B cell (primary cell): ENCODE data around the gene SSTR4. TPM values are rescaled to one million over a fixed set of nuclear protein-coding genes. Genes with fewer than 3 reads are reported as not detected.

Experiments used
- ATAC-seq: fragments of 200-7000 bp; cut with Tn5 transposase; one replicate; pipeline ENCODE4 v1.10.0; 2021; ENCODE audit warnings: low read depth, mild to moderate bottlenecking, moderate number of reproducible peaks, moderate library complexity
- CTCF ChIA-PET: fragments of 350-600 bp; sonication (Branson Sonifier 250); formaldehyde crosslinking; loops from one replicate; lab custom pipeline; 2021; ENCODE audit warnings: antibody characterized with exemption, inconsistent platforms; lab: Charles Lee
- POLR2A ChIA-PET: fragments of 350-600 bp; sonication (Branson Sonifier 250); formaldehyde crosslinking; loops from one replicate; lab custom pipeline; 2021; ENCODE audit warnings: antibody characterized with exemption; lab: Charles Lee
- DNase-seq: peaks from one replicate; pipeline ENCODE4 v3.0.0; 2013
- H2AFZ ChIP-seq: 2 replicates; pipeline ENCODE4 v1.6.1; 2012; ENCODE audit warnings: mild to moderate bottlenecking, low read depth, low read length; ENCODE audit not compliant: insufficient read depth, poor library complexity, severe bottlenecking
- H3K27ac ChIP-seq, 2 donors: 1 replicate in 1 of 2; 2 replicates in 1 of 2; pipeline ENCODE4 v1.5.1; 2012 to 2013; ENCODE audit warnings: low read length in 2 of 2, mild to moderate bottlenecking in 2 of 2, moderate library complexity in 1 of 2
- H3K27me3 ChIP-seq, 4 experiments: fragments of 200-600 bp in 1 of 4; sonication (generic) in 1 of 4; replicated peaks in 1 of 4; 1 replicate in 2 of 4; 2 replicates in 2 of 4; pipeline versions ENCODE4 v1.6.1 to v1.7.0; 2013 to 2016; ENCODE audit warnings: low read length in 3 of 4, mild to moderate bottlenecking in 2 of 4, mixed read lengths in 1 of 4, moderate library complexity in 1 of 4; ENCODE audit not compliant: insufficient read depth in 4 of 4, control insufficient read depth in 3 of 4; ENCODE audit errors: control extremely low read depth in 1 of 4
- H3K36me3 ChIP-seq, 2 experiments: replicated peaks in 1 of 2; 1 replicate in 1 of 2; 2 replicates in 1 of 2; pipeline versions ENCODE4 v1.6.1 to v1.7.1; 2013; ENCODE audit warnings: low read length in 1 of 2; ENCODE audit not compliant: insufficient read depth in 2 of 2, control insufficient read depth in 1 of 2; ENCODE audit errors: control extremely low read depth in 1 of 2, extremely low read depth in 1 of 2
- H3K4me1 ChIP-seq, 2 donors: fragments of 200-600 bp in 1 of 2; sonication (generic) in 1 of 2; 1 replicate in 1 of 2; 2 replicates in 1 of 2; pipeline versions ENCODE4 v1.5.1 to v1.6.1; 2013 to 2017; ENCODE audit warnings: low read length in 2 of 2; ENCODE audit not compliant: control insufficient read depth in 2 of 2, insufficient read depth in 2 of 2
- H3K4me2 ChIP-seq: replicated peaks from 2 replicates; pipeline ENCODE3; 2012; ENCODE audit warnings: mild to moderate bottlenecking, low read depth, low read length; ENCODE audit not compliant: poor library complexity, severe bottlenecking
- H3K4me3 ChIP-seq, 5 experiments: fragments of 200-600 bp in 1 of 5; sonication (generic) in 1 of 5; 1 replicate in 3 of 5; 2 replicates in 2 of 5; pipeline versions ENCODE4 v1.5.1 to v1.7.0; 2011 to 2016; ENCODE audit warnings: low read length in 4 of 5, mild to moderate bottlenecking in 4 of 5, low read depth in 2 of 5, control low read depth in 1 of 5, moderate library complexity in 1 of 5; ENCODE audit not compliant: insufficient read depth in 1 of 5; ENCODE audit errors: control extremely low read depth in 1 of 5, extremely low read depth in 1 of 5
- H3K79me2 ChIP-seq: fragments of 200-600 bp; sonication (generic); one replicate; pipeline ENCODE4 v1.6.0; 2016; ENCODE audit warnings: low read length; ENCODE audit not compliant: control insufficient read depth, insufficient read depth
- H3K9ac ChIP-seq: fragments of 200-600 bp; sonication (generic); 2 replicates; pipeline ENCODE4 v1.6.1; 2017; ENCODE audit warnings: mild to moderate bottlenecking, low read length, moderate library complexity
- H3K9me3 ChIP-seq, 3 donors: one replicate each; pipeline versions ENCODE4 v1.6.1 to v1.7.1; 2013; ENCODE audit warnings: low read length in 2 of 3; ENCODE audit not compliant: control insufficient read depth in 2 of 3, insufficient read depth in 1 of 3; ENCODE audit errors: control extremely low read depth in 1 of 3
- H4K20me1 ChIP-seq: 2 replicates; pipeline ENCODE4 v1.6.0; 2012; ENCODE audit warnings: mild to moderate bottlenecking, low read length; ENCODE audit not compliant: insufficient read depth, control insufficient read depth, poor library complexity, severe bottlenecking
- H3K27ac Mint-ChIP-seq: one replicate; pipeline ENCODE4 v1.8.0; 2021; ENCODE audit warnings: mixed read lengths
- H3K27me3 Mint-ChIP-seq: one replicate; pipeline ENCODE4 v1.8.0; 2021; ENCODE audit warnings: mixed read lengths
- H3K4me1 Mint-ChIP-seq: one replicate; pipeline ENCODE4 v1.8.0; 2021; ENCODE audit warnings: mixed read lengths
- H3K4me3 Mint-ChIP-seq: one replicate; pipeline ENCODE4 v1.8.0; 2021; ENCODE audit warnings: mixed read lengths
- H3K9me3 Mint-ChIP-seq: one replicate; pipeline ENCODE4 v1.8.0; 2022; ENCODE audit warnings: mixed read lengths; ENCODE audit not compliant: insufficient read depth
- EZH2 ChIP-seq: IDR thresholded peaks from 2 replicates; pipeline ENCODE4 v1.6.1; 2012; ENCODE audit warnings: borderline replicate concordance, low read depth, mild to moderate bottlenecking, moderate library complexity, low read length; ENCODE audit not compliant: insufficient read depth, poor library complexity, severe bottlenecking
- WGBS: methylation state at CpG from one replicate; pipeline ENCODE4 v1.1.5; 2013; ENCODE audit warnings: missing lambda C conversion rate; ENCODE audit not compliant: insufficient coverage; 5-methylcytosine and 5-hydroxymethylcytosine counted together
- intact Hi-C: fragments of 100-400 bp; cut with micrococcal nuclease; formaldehyde crosslinking; loops from one replicate; pipeline ENCODE4 v1.10.0; 2022
- polyA plus RNA-seq: library from polyadenylated mRNA; depleted of rRNA; stranded (reverse); fragments of >200 nt; gene quantifications from 2 replicates; pipeline ENCODE4 v1.2.3, GENCODE V29; 2012
- total RNA-seq, 2 donors: library from RNA; stranded (reverse); fragments of 120-200 nt in 1 of 2; gene quantifications; 1 replicate in 1 of 2; 2 replicates in 1 of 2; pipeline versions ENCODE4 v1.2.3 to v1.2.4, GENCODE V29; 2013 to 2022
- TF ChIP-seq, protein P1 (sequence below): fragments of 200-600 bp; IDR thresholded peaks from one replicate; pipeline ENCODE4 v1.8.0; 2022; ENCODE audit warnings: antibody characterized with exemption, mild to moderate bottlenecking

Gene SSTR4
- total and polyA plus RNA-seq, 2 donors (not counting 1 experiment from before 2014, with no cell fraction given) = not detected

DNA sequence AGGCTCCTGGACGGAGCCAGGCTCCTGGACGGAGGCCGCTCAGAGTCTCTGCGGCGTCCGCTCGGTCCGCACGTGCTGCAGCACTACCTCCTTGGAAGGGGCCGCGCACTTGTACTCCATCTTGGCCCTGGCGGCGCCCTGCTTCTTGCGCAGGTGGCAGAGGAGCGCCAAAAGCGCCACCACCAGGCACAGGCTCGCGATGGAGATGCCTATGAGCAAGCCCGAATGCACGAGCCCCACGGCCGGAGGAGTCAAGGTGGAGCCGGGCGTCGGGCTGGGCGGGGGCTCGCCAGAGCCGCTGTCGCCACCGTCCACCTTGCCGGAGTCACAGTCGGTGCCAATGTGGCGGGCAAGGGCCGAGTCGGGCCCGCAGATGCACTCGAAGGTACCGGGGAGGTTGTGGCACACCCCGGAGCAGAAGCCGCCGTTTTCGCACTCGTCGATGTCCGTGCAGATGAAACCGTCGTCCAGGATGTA, 12.7 kb downstream of the SSTR4 start:
- H3K79me2 ChIP-seq = no peaks in the 10 kb centered on the region
- no peaks in the 10 kb centered on the region for H4K20me1 ChIP-seq
- CTCF ChIA-PET = no interaction called here
- no peak overlapping the region for H2AFZ ChIP-seq
- peaks cover 3 to 4% of the 10 kb centered on the region in 2 donors for H3K4me1 ChIP-seq
- peak overlapping the region in 1 of 5 experiments; percentile 36 for H3K4me3 ChIP-seq
- H3K27ac ChIP-seq = no peak overlapping the region
- no peak for ATAC-seq
- H3K27ac Mint-ChIP-seq = no peak overlapping the region
- no peak overlapping the region for H3K9ac ChIP-seq
- H3K4me3 Mint-ChIP-seq = no peak overlapping the region
- no peaks in the 10 kb centered on the region for H3K36me3 ChIP-seq
- peaks cover 0 to 52% (median 13%) of the 10 kb centered on the region in 4 experiments for H3K27me3 ChIP-seq
- WGBS = 21% methylated on average over 47 of the region's 47 CpGs
- no peak for DNase-seq
- H3K27me3 Mint-ChIP-seq = peaks cover 46% of the 10 kb centered on the region
- H3K9me3 Mint-ChIP-seq = no peaks in the 10 kb centered on the region
- POLR2A ChIA-PET = no interaction called here
- intact Hi-C loops = no loop called here
- peaks cover 5% of the 10 kb centered on the region for H3K4me1 Mint-ChIP-seq
- TF ChIP-seq EZH2 = no peak
- TF ChIP-seq, protein P1, sequence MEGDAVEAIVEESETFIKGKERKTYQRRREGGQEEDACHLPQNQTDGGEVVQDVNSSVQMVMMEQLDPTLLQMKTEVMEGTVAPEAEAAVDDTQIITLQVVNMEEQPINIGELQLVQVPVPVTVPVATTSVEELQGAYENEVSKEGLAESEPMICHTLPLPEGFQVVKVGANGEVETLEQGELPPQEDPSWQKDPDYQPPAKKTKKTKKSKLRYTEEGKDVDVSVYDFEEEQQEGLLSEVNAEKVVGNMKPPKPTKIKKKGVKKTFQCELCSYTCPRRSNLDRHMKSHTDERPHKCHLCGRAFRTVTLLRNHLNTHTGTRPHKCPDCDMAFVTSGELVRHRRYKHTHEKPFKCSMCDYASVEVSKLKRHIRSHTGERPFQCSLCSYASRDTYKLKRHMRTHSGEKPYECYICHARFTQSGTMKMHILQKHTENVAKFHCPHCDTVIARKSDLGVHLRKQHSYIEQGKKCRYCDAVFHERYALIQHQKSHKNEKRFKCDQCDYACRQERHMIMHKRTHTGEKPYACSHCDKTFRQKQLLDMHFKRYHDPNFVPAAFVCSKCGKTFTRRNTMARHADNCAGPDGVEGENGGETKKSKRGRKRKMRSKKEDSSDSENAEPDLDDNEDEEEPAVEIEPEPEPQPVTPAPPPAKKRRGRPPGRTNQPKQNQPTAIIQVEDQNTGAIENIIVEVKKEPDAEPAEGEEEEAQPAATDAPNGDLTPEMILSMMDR = no peak
- peaks cover 0 to 13% (median 0%) of the 10 kb centered on the region in 3 donors for H3K9me3 ChIP-seq
- H3K4me2 ChIP-seq = peak overlapping the region; percentile 5

DNA sequence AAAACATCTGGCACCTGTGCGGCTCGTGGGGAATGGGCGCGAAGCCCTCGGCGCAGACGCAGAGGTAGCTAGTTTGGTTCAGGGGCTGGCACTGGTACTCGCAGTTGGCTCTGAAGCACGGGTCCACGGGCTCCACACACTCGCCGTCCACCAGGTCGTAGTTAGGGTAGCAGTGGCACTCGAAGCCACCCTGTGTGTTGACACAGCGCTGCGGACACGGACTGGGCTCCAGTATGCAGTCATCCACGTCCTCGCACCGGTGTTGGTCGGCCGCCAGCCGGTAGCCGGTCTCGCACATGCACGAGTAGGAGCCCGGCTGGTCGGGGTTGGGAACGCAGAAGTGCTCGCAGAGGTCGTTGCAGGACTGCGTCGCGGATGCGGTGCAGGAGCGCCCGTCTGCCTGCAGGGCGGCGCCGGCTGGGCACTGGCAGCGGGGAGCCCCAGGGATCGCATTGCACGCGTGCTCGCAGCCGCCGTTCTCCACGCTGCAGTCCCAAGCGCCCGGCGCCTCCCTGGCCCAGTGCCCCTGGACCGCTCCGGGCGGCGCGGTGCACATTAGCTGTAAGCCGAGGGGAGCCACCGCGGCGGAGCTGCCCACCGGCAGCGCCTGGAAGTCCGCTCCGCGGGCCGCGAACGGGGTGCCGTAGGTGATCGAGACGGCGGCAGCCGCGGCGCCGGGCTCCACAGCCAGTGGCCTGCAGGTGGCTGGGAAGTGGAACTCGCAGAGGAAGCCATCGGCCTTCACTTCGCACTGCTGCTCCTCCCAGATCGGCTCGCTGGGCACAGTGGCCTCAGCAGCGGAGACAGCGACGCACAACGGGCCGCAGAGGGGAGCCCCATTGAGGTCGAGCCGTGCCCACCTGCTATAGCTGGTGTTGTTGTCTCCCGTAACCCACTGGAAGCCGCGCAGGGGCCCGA, 13.4 kb downstream of the SSTR4 start:
- CTCF ChIA-PET = no interaction called here
- DNase-seq (no peak), ATAC-seq (no peak)
- Histone ChIP-seq H3K4me3 (peak overlapping the region in 1 of 5 experiments; percentile 36), H3K9ac (no peak overlapping the region), H3K79me2 (no peaks in the 10 kb centered on the region), H3K27me3 (peaks cover 0 to 52% (median 13%) of the 10 kb centered on the region in 4 experiments), H3K9me3 (peaks cover 0 to 13% (median 0%) of the 10 kb centered on the region in 3 donors), H3K27ac (no peak overlapping the region), H3K4me2 (peak overlapping the region; percentile 42), H3K4me1 (peaks cover 3 to 4% of the 10 kb centered on the region in 2 donors), H4K20me1 (no peaks in the 10 kb centered on the region), H2AFZ (no peak overlapping the region), H3K36me3 (no peaks in the 10 kb centered on the region)
- Mint-ChIP-seq H3K4me3 (no peak overlapping the region), H3K9me3 (no peaks in the 10 kb centered on the region), H3K4me1 (peaks cover 5% of the 10 kb centered on the region), H3K27ac (no peak overlapping the region), H3K27me3 (peaks cover 47% of the 10 kb centered on the region)
- POLR2A ChIA-PET = no interaction called here
- no peak for TF ChIP-seq EZH2
- TF ChIP-seq, protein P1 = no peak
- WGBS = 11% methylated on average over 92 of the region's 92 CpGs
- intact Hi-C loops = no loop called here
